OCI-LY3 (cell line): Measurements from ENCODE around the gene ADPGK.

Experiments used
- H2AFZ ChIP-seq: fragments of 200-600, 300-600 bp; shearing (Covaris generic); 2 replicates; pipeline ENCODE4 v1.6.0; 2014; ENCODE audit warnings: antibody characterized with exemption, low read depth, low read length
- H3K27ac ChIP-seq: fragments of 200-600, 300-600 bp; sonication (generic); 2 replicates; pipeline ENCODE4 v1.5.1; 2014; ENCODE audit warnings: mild to moderate bottlenecking, low read length, moderate library complexity, mixed read lengths
- H3K27me3 ChIP-seq: fragments of 200-600, 300-600 bp; sonication (generic); 2 replicates; pipeline ENCODE4 v1.6.1; 2014; ENCODE audit warnings: low read depth, low read length, mixed read lengths
- H3K36me3 ChIP-seq: fragments of 200-600, 300-600 bp; sonication (generic); replicated peaks from 2 replicates; pipeline ENCODE3; 2014; ENCODE audit warnings: low read depth, low read length, mixed read lengths
- H3K4me1 ChIP-seq: fragments of 300-600, 200-600 bp; sonication (generic); 2 replicates; pipeline ENCODE4 v1.6.1; 2014; ENCODE audit warnings: low read length, mixed read lengths
- H3K4me2 ChIP-seq: fragments of 200-600, 300-600 bp; sonication (generic); 2 replicates; pipeline ENCODE4 v1.6.1; 2014; ENCODE audit warnings: low read length, mixed read lengths
- H3K4me3 ChIP-seq: fragments of 300-600, 200-600 bp; sonication (generic); 2 replicates; pipeline ENCODE4 v1.5.1; 2014; ENCODE audit warnings: antibody characterized with exemption, mild to moderate bottlenecking, low read length, moderate library complexity
- H3K79me2 ChIP-seq: fragments of 300-600, 200-600 bp; shearing (Covaris generic); 2 replicates; pipeline ENCODE4 v1.6.1; 2014; ENCODE audit warnings: mild to moderate bottlenecking, low read length, mixed read lengths
- H3K9ac ChIP-seq: fragments of 300-600, 200-600 bp; shearing (Covaris generic); 2 replicates; pipeline ENCODE4 v1.6.0; 2014; ENCODE audit warnings: mild to moderate bottlenecking, low read length, moderate library complexity
- H3K9me3 ChIP-seq: fragments of 200-600, 300-600 bp; shearing (Covaris generic); 2 replicates; pipeline ENCODE4 v1.6.1; 2014; ENCODE audit warnings: low read length, mixed read lengths; ENCODE audit not compliant: insufficient read depth
- H4K20me1 ChIP-seq: fragments of 200-600, 300-600 bp; sonication (generic); 2 replicates; pipeline ENCODE4 v1.6.1; 2016; ENCODE audit warnings: low read length, mixed read lengths; ENCODE audit not compliant: insufficient read depth
- EZH2phosphoT487 ChIP-seq: fragments of 200-600 bp; shearing (Covaris generic); IDR thresholded peaks from 2 replicates; pipeline ENCODE4 v1.6.1; 2018; ENCODE audit warnings: antibody characterized with exemption, mixed run types, low read depth
- TF ChIP-seq, protein P1 (sequence below): fragments of 200-600, 300-600 bp; sonication (generic); IDR thresholded peaks from 2 replicates; pipeline ENCODE4 v1.5.1; 2014; ENCODE audit warnings: antibody characterized with exemption, low read length, low read depth

Gene ADPGK

DNA sequence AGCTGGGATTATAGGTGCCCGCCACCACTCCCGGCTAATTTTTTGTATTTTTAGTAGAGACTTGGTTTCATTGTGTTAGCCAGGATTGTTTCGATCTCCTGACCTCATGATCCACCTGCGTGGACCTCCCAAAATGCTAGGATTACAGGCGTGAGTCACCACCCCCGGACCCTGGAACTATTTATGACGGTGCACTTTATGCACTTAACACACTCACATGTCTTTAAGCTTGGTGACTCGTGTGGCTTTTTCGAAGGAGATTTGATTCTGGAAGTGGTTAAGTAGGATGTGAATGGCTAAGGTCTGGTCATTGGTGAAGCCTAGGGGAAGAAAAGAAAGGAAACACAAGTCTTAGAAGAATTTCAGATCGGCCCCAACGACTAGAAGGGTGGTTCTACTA is 77.3 kb downstream of the ADPGK start:
- Histone ChIP-seq H3K9me3 (no peaks in the 10 kb centered on the region), H3K4me1 (no peaks in the 10 kb centered on the region), H3K79me2 (no peaks in the 10 kb centered on the region), H3K9ac (no peak overlapping the region), H3K4me2 (no peak overlapping the region), H3K36me3 (no peaks in the 10 kb centered on the region), H2AFZ (no peak overlapping the region), H3K4me3 (no peak overlapping the region), H4K20me1 (no peaks in the 10 kb centered on the region), H3K27ac (no peak overlapping the region), H3K27me3 (no peaks in the 10 kb centered on the region)
- TF ChIP-seq, protein P1, sequence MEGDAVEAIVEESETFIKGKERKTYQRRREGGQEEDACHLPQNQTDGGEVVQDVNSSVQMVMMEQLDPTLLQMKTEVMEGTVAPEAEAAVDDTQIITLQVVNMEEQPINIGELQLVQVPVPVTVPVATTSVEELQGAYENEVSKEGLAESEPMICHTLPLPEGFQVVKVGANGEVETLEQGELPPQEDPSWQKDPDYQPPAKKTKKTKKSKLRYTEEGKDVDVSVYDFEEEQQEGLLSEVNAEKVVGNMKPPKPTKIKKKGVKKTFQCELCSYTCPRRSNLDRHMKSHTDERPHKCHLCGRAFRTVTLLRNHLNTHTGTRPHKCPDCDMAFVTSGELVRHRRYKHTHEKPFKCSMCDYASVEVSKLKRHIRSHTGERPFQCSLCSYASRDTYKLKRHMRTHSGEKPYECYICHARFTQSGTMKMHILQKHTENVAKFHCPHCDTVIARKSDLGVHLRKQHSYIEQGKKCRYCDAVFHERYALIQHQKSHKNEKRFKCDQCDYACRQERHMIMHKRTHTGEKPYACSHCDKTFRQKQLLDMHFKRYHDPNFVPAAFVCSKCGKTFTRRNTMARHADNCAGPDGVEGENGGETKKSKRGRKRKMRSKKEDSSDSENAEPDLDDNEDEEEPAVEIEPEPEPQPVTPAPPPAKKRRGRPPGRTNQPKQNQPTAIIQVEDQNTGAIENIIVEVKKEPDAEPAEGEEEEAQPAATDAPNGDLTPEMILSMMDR: no peak
- TF ChIP-seq EZH2phosphoT487: no peak
